UCSD-AML1 (cell line): Measurements from ENCODE around the gene ZFP57.

Source experiments
- DNase-seq: peaks from one replicate; lab custom pipeline; 2025; ENCODE audit not compliant: unreplicated experiment; lab: John Stamatoyannopoulos, UW

Gene ZFP57

DNA sequence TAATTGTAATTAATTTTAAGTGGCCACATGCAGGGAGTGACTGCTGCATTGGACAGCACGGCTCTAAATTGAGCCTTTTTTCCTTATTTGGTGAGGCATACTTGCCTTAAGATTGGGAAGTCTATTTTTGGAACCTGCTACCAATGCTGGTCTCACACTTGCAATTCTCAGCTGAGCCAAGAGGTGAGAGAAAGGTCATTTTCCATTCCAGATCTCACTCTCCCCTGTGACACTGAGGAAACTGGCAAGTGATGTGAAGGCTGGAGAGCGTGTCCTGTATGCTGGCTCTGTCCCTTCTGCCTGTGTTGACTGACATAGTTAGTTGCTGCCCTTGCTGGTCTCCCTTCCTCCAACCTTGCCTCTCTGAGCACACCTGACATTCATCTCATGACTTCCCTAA lies 24.8 kb downstream of the ZFP57 start:
- DNase-seq, result no peak

DNA sequence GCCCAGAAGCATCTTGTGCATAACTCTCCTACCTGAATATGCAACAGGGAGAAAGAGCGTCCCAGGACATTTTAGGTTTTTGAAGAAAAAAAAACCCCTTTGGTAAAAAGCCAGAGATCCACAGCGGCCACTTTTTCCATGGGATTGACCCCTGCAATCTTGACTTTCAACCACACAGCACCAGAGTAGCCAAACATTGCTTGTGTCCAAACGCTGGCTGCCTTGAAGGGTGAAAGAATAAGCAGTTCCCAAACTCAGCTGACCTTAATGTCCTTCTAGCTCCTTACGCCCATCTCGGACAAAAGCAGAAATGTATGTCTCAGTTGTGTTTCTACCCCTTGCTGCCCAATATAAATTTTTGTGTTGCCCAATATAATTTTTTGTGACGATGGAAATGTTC lies 25.3 kb downstream of the ZFP57 start:
- DNase-seq, result no peak

DNA sequence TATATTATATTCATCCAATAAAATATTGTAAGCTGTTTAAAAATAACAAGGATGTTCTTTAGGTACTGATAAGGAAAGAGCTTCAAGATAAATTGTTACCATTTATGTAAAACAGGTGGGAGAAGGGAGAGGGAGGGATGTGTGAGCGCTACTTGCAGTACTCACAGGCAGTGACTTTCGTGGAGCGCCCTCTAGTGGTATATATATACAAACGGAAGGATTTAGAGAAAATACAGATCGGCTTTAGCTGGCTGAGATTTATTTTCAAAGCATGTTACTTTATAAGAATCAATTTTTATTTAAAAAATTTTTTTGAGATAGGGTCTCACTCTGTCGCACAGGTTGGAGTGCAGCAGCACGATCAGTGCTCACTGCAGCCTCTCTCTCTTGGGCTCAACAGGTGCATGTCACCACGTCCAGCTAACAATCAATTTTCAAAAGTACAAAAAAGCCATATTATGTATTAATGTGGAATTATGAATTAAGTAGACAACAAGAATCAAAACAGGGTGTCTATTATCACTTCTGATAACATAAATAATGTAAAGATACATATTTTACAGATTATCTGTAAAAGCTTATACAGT lies 27.4 kb downstream of the ZFP57 start:
- no peak for DNase-seq

DNA sequence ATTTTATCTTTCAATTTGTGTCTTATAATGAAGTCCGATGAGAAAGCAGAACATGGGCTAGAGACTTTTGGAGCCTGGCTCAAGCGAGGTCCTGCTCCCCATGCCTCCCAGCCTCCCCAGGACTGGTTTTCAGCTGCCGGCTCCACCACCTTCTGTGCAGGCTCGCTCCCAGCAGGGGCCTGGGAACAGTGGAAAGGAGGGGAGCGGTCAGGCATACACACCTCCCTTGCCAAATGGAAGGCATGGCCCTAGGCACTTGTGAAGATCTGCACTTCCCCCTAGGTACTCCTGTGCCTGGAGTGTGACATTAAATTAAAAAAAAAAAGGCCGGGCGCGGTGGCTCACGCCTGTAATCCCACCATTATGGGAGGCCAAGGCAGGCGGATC lies 28.8 kb downstream of the ZFP57 start:
- DNase-seq, result no peak

DNA sequence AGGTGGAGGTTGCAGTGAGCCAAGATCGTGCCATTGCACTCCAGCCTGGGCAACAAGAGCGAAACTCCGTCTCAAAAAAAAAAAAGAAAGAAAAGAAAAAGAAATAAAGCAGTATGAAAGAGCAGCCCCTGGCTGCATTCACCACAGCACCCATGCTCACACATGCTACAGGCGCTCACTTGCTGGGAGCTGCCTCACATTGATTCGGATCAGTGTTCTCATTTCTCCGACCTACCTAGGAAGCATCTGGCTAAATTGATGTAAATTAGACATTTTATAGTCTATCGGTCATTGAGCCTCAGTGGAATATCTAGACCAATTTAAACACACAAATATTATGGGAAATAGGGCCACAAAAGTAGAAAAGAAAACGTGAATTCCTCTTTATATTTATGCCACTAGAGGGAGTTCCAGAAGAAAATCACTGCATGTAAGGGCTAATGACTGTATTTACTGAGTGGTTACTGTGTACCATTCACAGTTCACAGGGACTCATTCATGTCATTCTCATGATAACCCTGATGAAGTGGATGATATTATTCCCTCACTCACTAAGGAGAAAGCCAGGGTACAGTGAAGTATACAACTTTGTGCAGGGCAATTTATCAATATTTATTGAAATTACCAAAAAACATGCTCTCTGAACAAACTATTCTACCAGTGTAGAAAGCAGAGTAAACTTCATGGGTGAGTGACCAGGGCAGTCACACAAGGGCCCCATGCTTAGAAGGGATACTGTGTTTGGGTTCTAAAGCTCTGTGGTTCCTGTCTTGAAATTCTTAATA lies 29.3 kb downstream of the ZFP57 start:
- DNase-seq, result no peak

DNA sequence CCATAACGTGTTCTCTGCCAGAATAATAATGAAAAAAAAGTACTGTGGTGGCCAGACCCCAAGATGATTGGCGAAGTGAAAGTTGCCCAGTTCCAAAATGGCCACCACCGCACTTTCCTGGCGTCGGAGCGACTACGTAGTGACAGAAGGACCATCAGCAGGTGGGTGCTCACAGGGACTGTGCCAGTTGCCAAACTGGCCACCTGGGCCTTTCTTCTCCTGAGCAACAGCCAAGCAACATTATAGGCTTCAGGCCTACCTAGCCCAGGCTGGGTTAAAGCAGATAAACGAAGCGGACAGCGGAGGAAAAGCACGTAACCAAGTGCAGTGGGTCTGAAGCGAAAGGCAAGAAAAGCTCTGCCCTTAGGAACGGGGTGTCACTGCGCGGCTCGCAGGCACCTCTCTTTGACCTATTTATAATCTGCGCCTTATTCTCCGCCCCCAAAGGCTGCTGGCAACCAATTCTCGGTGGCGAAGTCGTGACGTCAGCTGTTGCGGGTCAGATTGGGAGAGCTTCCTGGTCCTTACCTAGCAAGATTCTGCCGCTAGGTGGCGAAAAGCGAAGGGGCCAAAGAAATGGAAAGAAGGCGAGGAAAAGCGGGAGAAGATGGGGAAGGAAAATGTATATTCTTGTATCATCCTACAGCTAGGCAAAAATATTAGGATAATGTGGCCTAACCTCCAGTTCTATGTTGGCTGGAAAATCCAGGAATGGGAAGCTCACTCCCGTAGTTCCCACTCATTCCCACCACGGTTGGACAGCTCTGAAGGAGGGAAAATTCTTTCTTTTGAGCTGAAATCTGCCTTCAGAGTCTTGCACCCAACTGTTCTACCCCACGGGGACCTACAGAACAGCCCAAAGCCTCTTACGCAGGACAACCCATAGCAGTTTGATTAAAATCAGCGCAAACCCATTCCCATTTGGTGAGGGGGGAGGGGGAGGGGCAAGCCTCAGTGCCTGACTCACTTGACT lies 31.0 kb downstream of the ZFP57 start:
- peak; percentile 92 for DNase-seq

DNA sequence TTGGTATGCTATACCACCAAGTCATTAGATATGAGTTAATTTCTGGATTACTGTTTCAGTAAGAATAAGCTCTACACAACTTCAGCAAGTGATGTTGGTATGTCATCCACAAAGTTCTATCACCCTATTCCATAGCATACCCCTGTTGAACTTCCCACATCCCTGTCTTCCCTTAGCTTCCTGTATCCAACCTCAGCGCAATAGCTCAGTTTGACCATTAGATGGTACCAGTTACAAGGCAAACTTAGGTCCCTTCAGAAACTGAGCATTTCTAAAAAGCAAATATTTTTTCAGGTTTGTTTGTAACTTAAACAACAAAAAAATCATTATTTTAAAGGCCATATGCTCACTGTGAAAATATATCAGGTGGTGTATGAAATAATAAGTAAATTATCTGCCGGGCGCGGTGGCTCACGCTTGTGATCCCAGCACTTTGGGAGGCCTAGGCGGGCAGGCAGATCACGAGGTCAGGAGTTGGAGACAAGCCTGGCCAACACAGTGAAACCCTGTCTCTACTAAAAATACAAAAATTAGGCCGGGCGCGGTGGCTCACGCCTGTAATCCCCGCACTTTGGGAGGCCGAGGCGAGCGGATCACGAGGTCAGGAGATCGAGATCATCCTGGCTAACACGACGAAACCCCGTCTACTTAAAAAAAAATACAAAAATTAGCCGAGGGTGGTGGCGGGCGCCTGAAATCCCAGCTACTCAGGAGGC lies 32.9 kb downstream of the ZFP57 start:
- no peak for DNase-seq

DNA sequence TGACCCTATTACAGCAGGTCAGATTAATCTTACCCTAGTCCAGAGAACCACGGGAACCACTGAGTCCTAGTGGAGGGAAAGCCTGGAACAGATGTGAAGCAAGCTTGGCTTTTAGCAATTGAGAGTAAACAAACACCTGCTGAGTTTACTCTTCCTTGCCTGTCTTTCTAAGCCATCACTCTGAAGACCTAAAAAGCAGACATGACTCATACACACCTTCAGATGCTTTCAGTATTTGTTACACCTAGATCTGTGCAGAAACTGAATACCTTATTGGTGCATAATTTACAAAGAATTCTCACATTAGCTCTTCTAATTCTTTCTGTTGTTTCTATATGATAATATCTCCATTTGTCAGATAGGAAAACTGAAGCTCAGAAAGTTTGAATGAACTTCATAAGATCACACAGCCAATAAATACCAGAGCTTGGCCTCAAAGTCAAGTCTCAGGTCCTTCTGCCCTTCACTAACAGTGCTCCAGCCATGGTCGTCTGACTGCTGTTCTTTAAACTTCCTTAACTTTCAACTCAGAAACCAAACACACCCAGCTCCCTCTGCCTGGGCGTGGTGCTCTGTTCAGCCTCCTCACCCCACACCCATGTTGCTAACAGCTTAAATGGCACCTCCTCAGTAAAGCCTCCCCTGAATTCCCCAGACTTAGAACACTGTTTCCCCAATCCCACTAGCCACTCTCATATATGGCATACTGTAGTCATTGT lies 39.4 kb downstream of the ZFP57 start:
- DNase-seq, result peak; percentile 13

DNA sequence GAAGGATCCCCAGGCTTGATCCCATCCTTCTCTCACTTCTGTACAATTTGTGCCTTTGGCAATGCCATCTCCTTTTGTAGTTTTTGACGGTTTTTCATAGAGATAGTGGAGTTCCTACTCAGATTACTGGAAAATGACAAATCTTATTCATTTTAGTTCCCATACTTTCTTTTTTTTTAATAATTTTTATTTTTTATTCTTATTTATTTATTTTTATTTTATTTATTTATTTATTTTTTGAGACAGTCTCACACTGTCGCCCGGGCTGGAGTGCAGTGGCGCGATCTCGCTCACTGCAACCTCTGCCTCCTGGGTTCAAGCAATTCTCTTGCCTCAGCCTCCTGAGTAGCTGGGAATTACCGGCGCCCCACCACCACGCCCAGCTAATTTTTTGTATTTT lies 43.7 kb downstream of the ZFP57 start:
- no peak for DNase-seq

DNA sequence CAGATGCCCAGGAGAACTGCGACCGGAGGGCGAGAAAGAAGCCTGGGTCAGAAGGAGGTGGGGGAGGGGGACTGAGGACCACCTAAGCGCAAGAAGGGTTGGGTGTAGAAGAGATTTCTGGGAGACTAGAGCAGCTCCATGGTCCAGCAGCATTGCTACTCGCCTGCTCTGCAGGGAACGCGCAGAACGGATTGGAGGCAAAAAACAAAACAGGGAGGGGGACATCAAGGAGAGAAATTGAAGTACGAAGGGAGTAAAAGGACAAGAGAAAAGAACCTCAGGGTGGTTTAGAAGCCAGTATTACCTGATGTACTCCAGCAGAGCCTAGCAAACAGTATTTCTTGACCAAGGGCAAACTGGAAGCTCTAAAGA lies 47.4 kb downstream of the ZFP57 start:
- DNase-seq, result no peak

DNA sequence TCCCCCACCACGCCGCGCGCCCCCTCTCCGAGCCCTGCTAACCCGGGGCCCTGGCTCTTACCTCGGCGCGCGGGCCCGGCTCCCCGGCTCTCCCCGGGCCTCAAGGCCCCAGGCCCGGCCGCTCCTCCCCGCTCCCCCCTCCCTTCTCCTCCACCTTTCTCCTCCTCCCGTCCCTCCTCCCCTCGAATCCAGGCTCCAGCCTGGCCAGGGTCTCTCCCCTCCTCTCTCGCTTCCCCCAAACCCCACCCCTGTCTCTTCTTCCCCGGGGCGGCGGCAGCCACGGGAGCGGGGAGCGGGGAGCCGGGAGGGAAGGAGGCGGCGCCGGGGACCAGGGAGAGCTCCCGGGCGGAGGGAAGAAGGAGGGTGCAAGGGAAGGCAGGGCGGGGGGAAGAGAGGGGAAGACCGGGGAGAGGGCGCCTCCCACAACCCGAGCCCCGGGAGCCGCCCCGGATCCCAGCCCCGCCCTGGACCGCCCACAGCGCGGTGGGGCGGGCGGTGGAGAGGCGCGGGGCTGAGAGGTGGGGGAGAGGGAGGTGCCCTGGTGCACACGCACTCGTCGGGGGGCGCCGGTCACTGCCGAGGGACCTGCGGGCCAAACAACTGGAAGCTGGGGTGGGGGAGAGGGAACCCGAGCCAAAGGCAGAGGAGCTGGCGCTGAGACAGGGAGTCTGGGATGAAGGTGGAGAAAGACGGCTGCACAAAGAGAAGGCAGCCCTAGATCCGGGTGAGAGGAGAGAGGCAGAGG lies 48.0 kb downstream of the ZFP57 start, which contains the start of gene GABBR1:
TSS of gene GABBR1 (minus strand) at position 395 of the 745 bp plus-strand sequence. CDS start 798 bp downstream, outside the sequence.
- peak; percentile 82 for DNase-seq

DNA sequence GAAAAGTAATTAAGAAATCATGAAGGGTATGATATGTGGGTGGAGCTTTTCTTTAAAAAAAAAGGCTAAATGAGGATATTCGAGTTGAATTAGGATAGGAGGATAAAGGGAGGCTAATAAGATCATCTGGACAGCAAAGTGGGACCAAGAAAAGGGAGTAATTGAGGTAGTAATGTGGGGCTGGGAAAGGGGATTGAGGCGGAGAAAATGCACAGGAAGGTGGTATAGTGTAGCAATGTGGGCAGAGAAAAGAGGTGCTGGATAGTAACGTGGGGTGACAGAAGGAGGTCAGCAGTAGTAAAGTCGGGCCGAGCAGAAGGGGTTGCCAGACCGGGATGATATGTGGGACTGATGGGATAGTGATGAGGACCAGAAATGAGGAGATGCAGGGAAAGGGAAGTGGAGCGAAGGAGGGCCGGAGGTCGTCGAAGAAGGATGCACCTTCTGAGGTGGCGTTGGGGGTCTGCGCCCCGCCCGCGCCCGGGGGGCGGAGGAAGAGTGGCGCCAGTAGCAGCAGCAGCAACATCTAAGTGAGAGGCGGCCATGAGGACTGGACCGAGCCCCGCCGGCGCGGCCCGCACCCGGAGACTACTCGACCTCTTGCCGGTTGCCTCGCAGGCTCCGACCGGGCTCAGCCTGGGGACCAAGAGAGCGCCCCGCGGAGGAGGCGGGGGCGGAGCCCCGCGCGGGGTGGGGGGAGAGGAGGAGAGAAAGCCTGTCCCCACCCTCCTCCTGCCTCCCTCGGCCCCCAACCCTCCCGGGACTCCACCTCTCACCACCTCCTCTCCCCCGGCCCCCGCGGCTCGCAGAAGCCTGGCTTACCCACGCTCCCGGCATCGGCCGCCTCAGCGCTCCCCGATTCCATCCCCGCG lies 48.9 kb downstream of the ZFP57 start:
- DNase-seq, result peak; percentile 43

DNA sequence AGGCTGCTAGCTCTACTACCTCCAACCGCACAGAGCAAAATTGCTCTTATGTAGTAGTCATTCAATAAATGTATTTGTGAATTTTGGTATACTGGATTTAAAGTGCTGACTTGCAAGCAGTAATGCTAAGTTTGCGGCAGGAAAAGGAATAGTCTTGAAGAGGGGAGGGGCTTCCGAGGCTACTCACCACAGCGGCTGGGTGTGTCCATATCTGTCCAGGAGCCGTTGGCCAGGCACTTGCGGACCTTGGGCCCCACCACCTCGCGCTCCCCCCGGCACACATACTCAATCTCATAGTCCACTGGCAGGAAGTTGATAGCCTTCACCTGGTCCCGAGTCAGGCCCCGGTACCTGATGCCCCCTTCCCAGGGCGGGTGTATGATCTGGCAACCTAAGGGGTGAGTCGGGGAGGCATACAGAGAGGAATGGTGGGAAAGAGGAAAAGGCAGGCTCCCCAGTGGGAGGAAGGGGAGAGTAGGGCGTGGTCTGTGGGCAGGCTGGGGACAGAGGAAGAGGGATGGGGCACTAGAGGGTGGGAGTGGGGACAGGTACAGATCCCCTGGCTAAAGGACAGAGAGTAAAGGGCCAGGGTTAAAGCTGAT lies 49.6 kb downstream of the ZFP57 start:
- peak; percentile 27 for DNase-seq

DNA sequence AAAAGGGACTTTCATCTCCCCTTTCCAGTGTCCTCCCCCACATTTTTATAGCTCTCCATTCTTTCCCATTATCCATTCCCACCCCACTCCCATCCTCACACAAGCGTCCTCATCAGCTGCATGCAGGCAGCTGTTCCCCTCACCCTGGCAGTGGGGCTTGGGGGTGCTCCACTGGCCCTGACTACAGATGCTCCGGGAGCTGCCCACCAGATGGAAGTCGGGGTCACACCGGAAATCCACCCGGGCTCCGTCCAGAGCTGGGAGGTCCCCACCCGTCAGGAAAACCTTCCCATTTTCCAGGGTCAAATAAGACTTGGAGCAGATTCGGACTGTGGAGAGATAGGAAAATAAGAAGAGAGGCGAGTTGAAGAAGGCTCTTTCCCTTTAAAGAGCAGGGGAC lies 50.6 kb downstream of the ZFP57 start:
- DNase-seq, result no peak

DNA sequence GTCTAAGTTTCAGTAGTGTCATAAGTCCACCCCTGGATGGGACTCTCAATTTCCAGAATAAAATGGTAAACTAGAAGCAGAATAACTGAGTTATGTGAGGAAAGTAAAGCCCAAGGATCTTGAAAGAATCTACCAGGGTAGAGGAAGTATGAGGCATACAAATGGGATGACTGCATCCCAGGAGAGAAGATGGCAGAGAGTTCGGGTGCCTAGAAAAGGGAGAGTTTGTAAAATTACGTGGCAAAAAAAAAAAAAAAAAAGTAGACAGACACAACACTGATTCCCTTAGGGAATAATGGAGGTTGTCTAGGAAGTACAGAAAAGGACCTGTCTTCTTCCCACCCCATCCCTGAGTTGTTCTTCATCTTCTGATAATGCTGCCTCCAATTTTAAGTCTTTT lies 51.4 kb downstream of the ZFP57 start:
- no peak for DNase-seq

DNA sequence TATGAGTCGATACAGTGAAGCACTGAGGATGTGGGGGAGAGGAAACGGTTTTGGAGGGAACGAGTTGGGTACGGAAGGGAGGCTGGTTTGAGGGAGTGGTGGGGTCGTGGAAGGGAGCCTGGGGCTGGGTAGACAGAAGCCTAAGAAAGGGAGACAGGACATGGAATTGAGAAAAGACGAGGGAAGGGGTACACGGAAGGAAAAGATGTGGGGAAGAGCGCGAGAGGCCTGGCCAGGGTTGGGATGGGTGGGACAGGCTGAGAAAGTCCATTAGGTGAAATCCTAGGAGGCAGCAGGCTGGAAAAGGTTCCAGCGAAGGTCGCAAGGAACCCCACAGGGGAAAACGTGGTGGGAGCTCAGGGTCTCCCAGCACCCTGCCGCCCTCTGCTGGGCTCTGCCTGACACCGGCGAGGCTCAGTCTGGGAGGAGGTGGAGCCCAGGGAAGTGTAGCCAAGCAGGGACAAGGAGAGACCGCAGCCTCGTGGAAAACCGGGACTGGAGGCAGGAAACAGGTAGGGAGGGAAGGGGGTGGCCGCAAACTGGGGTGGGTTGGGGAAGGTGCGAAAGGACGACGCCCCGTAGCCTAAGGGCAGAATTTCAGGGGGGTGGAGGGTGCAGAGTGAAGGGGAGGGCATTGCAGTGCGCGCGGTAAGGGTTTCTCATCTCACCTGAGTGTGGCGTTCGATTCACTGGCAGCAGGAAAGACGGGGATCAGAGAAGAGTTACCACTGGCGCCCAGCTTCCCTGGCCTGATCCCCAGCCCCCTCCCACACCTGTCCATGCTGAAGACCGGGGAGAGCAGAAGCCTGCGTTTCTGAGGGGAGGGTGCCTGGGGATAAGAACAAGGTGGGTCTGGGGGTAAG lies 52.3 kb downstream of the ZFP57 start:
- peak; percentile 69 for DNase-seq

DNA sequence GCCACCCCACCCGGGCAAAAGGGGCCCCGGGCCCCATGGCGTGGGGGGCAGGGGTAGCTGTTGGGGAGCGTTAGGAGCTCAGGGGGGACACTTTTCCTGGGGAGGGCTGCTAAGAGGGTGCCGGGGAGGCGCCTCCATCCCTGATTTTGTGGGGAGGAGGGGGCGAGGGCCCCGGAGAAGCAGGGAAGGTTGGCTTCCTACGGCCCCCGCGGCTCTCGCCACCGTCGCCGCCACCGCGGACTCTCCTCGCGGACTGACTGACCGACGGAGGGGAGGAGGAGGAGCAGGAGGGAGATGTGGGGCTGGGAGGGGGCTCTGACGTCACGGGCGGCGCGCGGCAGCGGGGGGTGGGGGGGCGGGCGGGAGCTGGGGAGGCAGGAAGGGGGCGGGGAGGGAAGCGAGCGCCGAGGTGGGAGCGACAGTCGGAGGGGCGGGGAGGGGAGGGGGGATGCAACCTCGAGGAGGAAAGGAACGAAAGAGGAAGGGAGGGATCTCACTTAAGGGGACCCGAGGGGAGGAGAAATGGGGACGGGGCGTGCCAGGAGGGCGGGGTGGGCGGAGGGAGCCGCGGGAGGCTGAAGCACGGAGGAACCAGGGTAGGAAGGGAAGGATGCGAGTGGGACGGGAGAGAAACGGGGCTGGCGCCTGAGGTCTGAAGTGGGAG lies 53.1 kb downstream of the ZFP57 start:
- DNase-seq, result peak; percentile 57
